SK-N-SH (cell line): Measurements from ENCODE around the gene LTF. TPM values are rescaled to one million over a fixed set of nuclear protein-coding genes. Genes with fewer than 3 reads are reported as not detected.

Experiments used
- CTCF ChIA-PET: fragments of 300-600, 350-600 bp; formaldehyde crosslinking; extraction: SDS; loops from one replicate; lab custom pipeline; 2021; lab: Yijun Ruan, JAX
- POLR2A ChIA-PET: fragments of 350-600 bp; sonication (Branson Sonifier 250); formaldehyde crosslinking; extraction: SDS; loops from one replicate; lab custom pipeline; 2020; ENCODE audit warnings: antibody characterized with exemption, inconsistent platforms; lab: Yijun Ruan, JAX
- DNase-seq: peaks from one replicate; pipeline ENCODE4 v3.0.0; 2012
- H2AFZ ChIP-seq: fragments of 200-600 bp; sonication (generic); 2 replicates; pipeline ENCODE4 v1.8.1; 2016; ENCODE audit warnings: antibody characterized with exemption, mild to moderate bottlenecking, low read depth
- H3F3A ChIP-seq: fragments of 200-600 bp; sonication (generic); replicated peaks from 2 replicates; pipeline ENCODE3; 2016; ENCODE audit warnings: antibody characterized with exemption, mild to moderate bottlenecking; ENCODE audit not compliant: insufficient read depth
- H3K27ac ChIP-seq, 2 experiments: fragments of 200-500 bp in 1 of 2; fragments of 200-600 bp in 1 of 2; sonication (Bioruptor generic) in 1 of 2; sonication (generic), shearing (Covaris generic) in 1 of 2; 2 replicates each; pipeline versions ENCODE4 v1.5.1 to v1.6.1; 2014 to 2016; ENCODE audit warnings: low read depth in 2 of 2, inconsistent platforms in 1 of 2, low read length in 1 of 2, mild to moderate bottlenecking in 1 of 2, mixed read lengths in 1 of 2
- H3K27me3 ChIP-seq: fragments of 200-600 bp; sonication (generic), shearing (Covaris generic); 2 replicates; pipeline ENCODE4 v1.6.1; 2016; ENCODE audit warnings: mixed run types; ENCODE audit not compliant: insufficient read depth
- H3K36me3 ChIP-seq, 2 experiments: fragments of 200-500 bp in 1 of 2; fragments of 200-600 bp in 1 of 2; sonication (Bioruptor generic) in 1 of 2; sonication (generic) in 1 of 2; replicated peaks in 1 of 2; 2 replicates each; pipeline versions ENCODE3 to v1.5.1; 2014 to 2016; ENCODE audit warnings: low read length in 1 of 2, mild to moderate bottlenecking in 1 of 2; ENCODE audit not compliant: insufficient read depth in 2 of 2, control insufficient read depth in 1 of 2
- H3K4me1 ChIP-seq, 2 experiments: fragments of 200-500 bp in 1 of 2; fragments of 200-600 bp in 1 of 2; sonication (Bioruptor generic) in 1 of 2; sonication (generic), shearing (Covaris generic) in 1 of 2; 2 replicates each; pipeline versions ENCODE4 v1.5.1 to v1.6.1; 2014 to 2016; ENCODE audit warnings: low read depth in 1 of 2, low read length in 1 of 2, mixed run types in 1 of 2; ENCODE audit not compliant: insufficient read depth in 2 of 2, control insufficient read depth in 1 of 2
- H3K4me2 ChIP-seq: fragments of 200-600 bp; sonication (generic), shearing (Covaris generic); 2 replicates; pipeline ENCODE4 v1.6.1; 2017; ENCODE audit warnings: mixed run types
- H3K4me3 ChIP-seq, 2 experiments: fragments of 200-500 bp in 1 of 2; fragments of 200-600 bp in 1 of 2; sonication (Bioruptor generic) in 1 of 2; sonication (generic), shearing (Covaris generic) in 1 of 2; 2 replicates each; pipeline versions ENCODE4 v1.5.1 to v1.8.1; 2014 to 2016; ENCODE audit warnings: low read depth in 2 of 2, inconsistent platforms in 1 of 2, low read length in 1 of 2, mild to moderate bottlenecking in 1 of 2, mixed read lengths in 1 of 2, moderate library complexity in 1 of 2
- H3K79me2 ChIP-seq: fragments of 200-600 bp; sonication (generic); 2 replicates; pipeline ENCODE4 v1.8.1; 2017; ENCODE audit warnings: mild to moderate bottlenecking; ENCODE audit not compliant: insufficient read depth
- H3K9ac ChIP-seq: fragments of 200-600 bp; sonication (generic); 2 replicates; pipeline ENCODE4 v1.6.1; 2017; ENCODE audit warnings: mixed run types
- H3K9me2 ChIP-seq: fragments of 200-600 bp; sonication (generic); 2 replicates; pipeline ENCODE4 v1.6.1; 2017; ENCODE audit warnings: mixed run types
- H3K9me3 ChIP-seq: fragments of 200-600 bp; sonication (generic); 2 replicates; pipeline ENCODE4 v1.6.1; 2017; ENCODE audit warnings: mixed run types, mild to moderate bottlenecking, moderate library complexity
- H4K20me1 ChIP-seq: fragments of 200-600 bp; sonication (generic); 2 replicates; pipeline ENCODE4 v1.6.1; 2017; ENCODE audit warnings: mild to moderate bottlenecking, mixed run types; ENCODE audit not compliant: insufficient read depth
- ELF1 ChIP-seq: IDR thresholded peaks from 2 replicates; pipeline ENCODE4 v1.4.0; 2012
- FOSL2 ChIP-seq: IDR thresholded peaks from 2 replicates; pipeline ENCODE4 v1.4.0; 2012; ENCODE audit warnings: low read depth, mild to moderate bottlenecking, moderate library complexity, borderline replicate concordance
- GABPA ChIP-seq: IDR thresholded peaks from 2 replicates; pipeline ENCODE4 v1.4.0; 2012; ENCODE audit warnings: low read depth, mild to moderate bottlenecking
- NFIC ChIP-seq: IDR thresholded peaks from 2 replicates; pipeline ENCODE4 v1.4.0; 2012; ENCODE audit warnings: borderline replicate concordance
- RCOR1 ChIP-seq: fragments of 150-350 bp; IDR thresholded peaks from 2 replicates; pipeline ENCODE4 v1.6.1; 2017; ENCODE audit warnings: antibody characterized with exemption, low read length
- RFX5 ChIP-seq: IDR thresholded peaks from 2 replicates; pipeline ENCODE4 v1.6.1; 2012; ENCODE audit warnings: mild to moderate bottlenecking, improper control_type of control experiment, low read length
- RXRA ChIP-seq: IDR thresholded peaks from 2 replicates; pipeline ENCODE4 v1.4.0; 2012; ENCODE audit warnings: low read depth, mild to moderate bottlenecking, borderline replicate concordance
- SIN3A ChIP-seq: IDR thresholded peaks from 2 replicates; pipeline ENCODE4 v1.6.1; 2012; ENCODE audit warnings: low read depth, mild to moderate bottlenecking, low read length, moderate library complexity, borderline replicate concordance
- TEAD4 ChIP-seq: IDR thresholded peaks from 2 replicates; pipeline ENCODE4 v1.4.0; 2012; ENCODE audit warnings: mild to moderate bottlenecking, borderline replicate concordance; ENCODE audit not compliant: insufficient read depth
- USF2 ChIP-seq: fragments of 150-350 bp; IDR thresholded peaks from 2 replicates; pipeline ENCODE4 v1.6.1; 2017; ENCODE audit warnings: antibody characterized with exemption, low read length, low read depth, borderline replicate concordance
- YY1 ChIP-seq: IDR thresholded peaks from 2 replicates; pipeline ENCODE4 v1.4.0; 2012; ENCODE audit warnings: low read depth, mild to moderate bottlenecking
- WGBS: methylation state at CpG from one replicate; pipeline ENCODE4 v1.1.6; 2017; ENCODE audit warnings: low lambda C conversion rate; 5-methylcytosine and 5-hydroxymethylcytosine counted together
- polyA plus RNA-seq, 3 experiments: library from polyadenylated mRNA; depleted of rRNA; stranded (reverse); fragments of >200 nt; gene quantifications; 2 replicates each; pipeline ENCODE4 v1.2.3, GENCODE V29; 2012
- TF ChIP-seq, protein P1 (sequence below): IDR thresholded peaks from 2 replicates; pipeline ENCODE4 v1.4.0; 2012; ENCODE audit warnings: low read depth
- TF ChIP-seq, protein P2 (sequence below): IDR thresholded peaks from 2 replicates; pipeline ENCODE4 v1.4.0; 2012; ENCODE audit warnings: low read depth, borderline replicate concordance

LTF gene
- polyA plus RNA-seq, 1 of the 3 experiments (the other 2 are of a cell fraction): not detected

DNA sequence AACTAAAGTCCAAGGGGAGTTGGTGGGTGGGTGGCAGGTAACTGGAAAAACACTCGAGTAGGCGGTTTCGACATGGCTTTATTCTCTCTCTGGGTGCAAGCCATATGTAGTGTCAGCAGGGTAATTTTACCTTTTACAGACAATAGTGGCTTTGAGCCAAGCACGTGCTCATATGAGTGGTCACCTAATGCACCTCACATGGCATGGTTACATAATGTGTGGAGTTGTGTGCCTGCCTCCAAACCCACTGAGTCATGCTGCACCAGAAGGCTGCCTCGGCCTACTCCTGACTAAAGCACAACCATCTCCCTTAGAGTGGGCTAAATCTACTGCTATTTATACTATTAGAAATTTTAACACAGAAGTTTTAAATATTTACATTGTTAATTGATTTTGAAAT, 41.1 kb downstream of the LTF start:
- no peak for DNase-seq
- Histone ChIP-seq H3K9ac (no peak overlapping the region), H3K9me2 (no peaks in the 10 kb centered on the region), H3K27ac (no peak overlapping the region), H2AFZ (no peak overlapping the region), H3K4me2 (no peak overlapping the region), H3K36me3 (no peaks in the 10 kb centered on the region), H3K79me2 (no peaks in the 10 kb centered on the region), H3K4me3 (no peak overlapping the region), H3K4me1 (no peaks in the 10 kb centered on the region)
- POLR2A ChIA-PET: no interaction called here
- no peak for TF ChIP-seq YY1
- TF ChIP-seq, protein P1, sequence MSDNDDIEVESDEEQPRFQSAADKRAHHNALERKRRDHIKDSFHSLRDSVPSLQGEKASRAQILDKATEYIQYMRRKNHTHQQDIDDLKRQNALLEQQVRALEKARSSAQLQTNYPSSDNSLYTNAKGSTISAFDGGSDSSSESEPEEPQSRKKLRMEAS: no peak
- TF ChIP-seq RFX5: no peak
- TF ChIP-seq RCOR1: no peak
- no peak for TF ChIP-seq TEAD4
- no peak for TF ChIP-seq USF2
- no peak for TF ChIP-seq RXRA
- no peak for TF ChIP-seq ELF1
- TF ChIP-seq, all 33 proteins: peak for 0
- no peaks in the 10 kb centered on the region for H3K27me3 ChIP-seq
- no peaks in the 10 kb centered on the region for H4K20me1 ChIP-seq
- no peaks in the 10 kb centered on the region for H3F3A ChIP-seq
- CTCF ChIA-PET: interaction anchor here (1.5 to 1.7 kb wide), 2 partner anchors 22 to 26 kb away, joined by 3 to 12 read pairs; no protein-coding TSS in a partner anchor
- H3K9me3 ChIP-seq: no peaks in the 10 kb centered on the region
- WGBS: 40% methylated on average over 5 of the region's 5 CpGs

DNA sequence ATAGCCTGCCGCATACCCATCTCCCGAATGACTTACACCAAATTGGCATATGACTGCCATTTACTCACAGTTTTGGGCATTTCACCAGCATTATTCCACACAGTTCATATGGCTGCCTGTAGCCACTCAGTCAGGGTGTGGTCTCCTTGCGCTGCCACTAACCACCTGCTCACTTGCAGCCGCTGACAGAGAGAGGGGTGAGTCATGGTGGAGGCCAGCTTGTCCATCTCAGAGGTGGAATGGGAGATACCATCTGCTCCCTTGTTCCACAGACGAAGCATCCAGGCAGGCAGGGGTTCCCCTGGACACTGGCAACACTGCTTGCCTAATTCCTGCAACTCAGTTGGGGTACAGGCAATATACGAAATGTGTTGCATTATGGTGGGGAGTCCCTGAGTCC, 42.1 kb downstream of the LTF start:
- no peak for TF ChIP-seq NFIC
- TF ChIP-seq SIN3A: no peak
- no peak for TF ChIP-seq FOSL2
- TF ChIP-seq, protein P2, sequence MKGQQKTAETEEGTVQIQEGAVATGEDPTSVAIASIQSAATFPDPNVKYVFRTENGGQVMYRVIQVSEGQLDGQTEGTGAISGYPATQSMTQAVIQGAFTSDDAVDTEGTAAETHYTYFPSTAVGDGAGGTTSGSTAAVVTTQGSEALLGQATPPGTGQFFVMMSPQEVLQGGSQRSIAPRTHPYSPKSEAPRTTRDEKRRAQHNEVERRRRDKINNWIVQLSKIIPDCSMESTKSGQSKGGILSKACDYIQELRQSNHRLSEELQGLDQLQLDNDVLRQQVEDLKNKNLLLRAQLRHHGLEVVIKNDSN: no peak
- TF ChIP-seq USF2: no peak
- no peak for TF ChIP-seq GABPA
- Histone ChIP-seq H3K9ac (no peak overlapping the region), H3K79me2 (no peaks in the 10 kb centered on the region), H3K36me3 (no peaks in the 10 kb centered on the region), H3K4me3 (no peak overlapping the region), H3K4me2 (no peak overlapping the region), H3F3A (no peaks in the 10 kb centered on the region), H3K9me2 (no peaks in the 10 kb centered on the region), H3K27me3 (no peaks in the 10 kb centered on the region), H4K20me1 (no peaks in the 10 kb centered on the region), H3K27ac (no peak overlapping the region), H2AFZ (no peak overlapping the region), H3K9me3 (no peaks in the 10 kb centered on the region), H3K4me1 (no peaks in the 10 kb centered on the region)
- WGBS: 45% methylated on average over 6 of the region's 6 CpGs
- ChIA-PET CTCF (no interaction called here), POLR2A (no interaction called here)
- no peak for DNase-seq
